ENCODE measurements around the gene TYMS. TPM values are rescaled to one million over a fixed set of nuclear protein-coding genes. Genes with fewer than 3 reads are reported as not detected.

TYMS gene
- total and polyA plus RNA-seq, 10 of the 15 experiments (the other 5 are each of a cell fraction or from before 2014, with no cell fraction given), result 34.8 to 524 (median 219) TPM

DNA sequence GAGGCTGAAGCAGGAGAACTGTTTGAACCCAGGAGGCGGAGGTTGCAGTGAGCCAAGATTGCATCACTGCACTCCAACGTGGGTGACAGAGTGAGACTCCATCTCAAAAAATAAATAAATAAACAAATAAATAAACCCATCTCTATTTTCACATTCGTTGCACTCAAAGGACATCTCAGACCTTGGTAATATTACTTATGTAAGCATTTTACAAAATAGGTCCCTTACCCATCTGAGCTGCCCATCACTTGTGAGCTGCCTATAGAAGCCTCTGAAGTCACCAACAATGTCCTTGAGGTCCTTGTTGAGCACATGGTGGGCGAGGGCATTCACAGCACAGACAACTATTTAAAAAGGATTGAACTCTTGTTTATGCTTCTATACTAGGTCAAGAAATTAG lies 39.6 kb downstream of the TYMS start:
- no peaks in the 10 kb centered on the region for H3K27me3 ChIP-seq (replicated peaks in 1 of 2; ENCODE audit: control insufficient read depth in 2 of 2, insufficient read depth in 2 of 2, low read length in 1 of 2)
- no TSS peak for BruUV-seq (replicated peaks)

More for the DNA sequence above, 39.6 kb downstream of the TYMS start:
- Histone ChIP-seq H3K9me3 (replicated peaks; ENCODE audit: control insufficient read depth, insufficient read depth, low read length) (no peaks in the 10 kb centered on the region), H3K27ac (ENCODE audit: control insufficient read depth, insufficient read depth) (no peak overlapping the region), H3K4me3 (no peak overlapping the region), H2AFZ (ENCODE audit: control insufficient read depth, low read depth, low read length) (no peak overlapping the region), H3K36me3 (ENCODE audit: control insufficient read depth in 2 of 2, insufficient read depth in 2 of 2, low read length in 1 of 2) (no peaks in the 10 kb centered on the region; a peak in 1 of 4 replicates), H3K9ac (ENCODE audit: control insufficient read depth, insufficient read depth, low read length) (no peak overlapping the region), H3K79me2 (ENCODE audit: control insufficient read depth, insufficient read depth, low read length) (no peaks in the 10 kb centered on the region; the same call in 1 of the 2 replicates), H3K4me1 (ENCODE audit: control insufficient read depth, insufficient read depth, low read length) (no peaks in the 10 kb centered on the region), H4K20me1 (ENCODE audit: control insufficient read depth, insufficient read depth) (no peaks in the 10 kb centered on the region), H3K4me2 (ENCODE audit: control insufficient read depth, insufficient read depth) (no peak overlapping the region)
- ChIA-PET RAD21 (ENCODE audit: unreplicated experiment) (interaction anchor here (0.9 kb wide), 1 partner anchor 142 kb away, joined by 3 read pairs; no protein-coding TSS in a partner anchor), CTCF (interaction anchor here (1.4 kb wide), 1 partner anchor 73 kb away, joined by 4 read pairs; no protein-coding TSS in a partner anchor), SMC1A (ENCODE audit: uncharacterized antibody, unreplicated experiment) (no interaction called here), POLR2A (no interaction called here)
- ATAC-seq (no peak), DNase-seq (ENCODE audit: low read depth, low spot score) (no peak), FAIRE-seq (no peak)
- 96% methylated on average over 4 of the region's 4 CpGs for WGBS (ENCODE audit: insufficient coverage, insufficient replicate concordance, low lambda C conversion rate, missing lambda C conversion rate)
- intact Hi-C loops (cut with micrococcal nuclease; ENCODE audit: unreplicated experiment), result no loop called here
- in situ Hi-C loops (cut with MboI), result no loop called here
- TF ChIP-seq, protein P1, sequence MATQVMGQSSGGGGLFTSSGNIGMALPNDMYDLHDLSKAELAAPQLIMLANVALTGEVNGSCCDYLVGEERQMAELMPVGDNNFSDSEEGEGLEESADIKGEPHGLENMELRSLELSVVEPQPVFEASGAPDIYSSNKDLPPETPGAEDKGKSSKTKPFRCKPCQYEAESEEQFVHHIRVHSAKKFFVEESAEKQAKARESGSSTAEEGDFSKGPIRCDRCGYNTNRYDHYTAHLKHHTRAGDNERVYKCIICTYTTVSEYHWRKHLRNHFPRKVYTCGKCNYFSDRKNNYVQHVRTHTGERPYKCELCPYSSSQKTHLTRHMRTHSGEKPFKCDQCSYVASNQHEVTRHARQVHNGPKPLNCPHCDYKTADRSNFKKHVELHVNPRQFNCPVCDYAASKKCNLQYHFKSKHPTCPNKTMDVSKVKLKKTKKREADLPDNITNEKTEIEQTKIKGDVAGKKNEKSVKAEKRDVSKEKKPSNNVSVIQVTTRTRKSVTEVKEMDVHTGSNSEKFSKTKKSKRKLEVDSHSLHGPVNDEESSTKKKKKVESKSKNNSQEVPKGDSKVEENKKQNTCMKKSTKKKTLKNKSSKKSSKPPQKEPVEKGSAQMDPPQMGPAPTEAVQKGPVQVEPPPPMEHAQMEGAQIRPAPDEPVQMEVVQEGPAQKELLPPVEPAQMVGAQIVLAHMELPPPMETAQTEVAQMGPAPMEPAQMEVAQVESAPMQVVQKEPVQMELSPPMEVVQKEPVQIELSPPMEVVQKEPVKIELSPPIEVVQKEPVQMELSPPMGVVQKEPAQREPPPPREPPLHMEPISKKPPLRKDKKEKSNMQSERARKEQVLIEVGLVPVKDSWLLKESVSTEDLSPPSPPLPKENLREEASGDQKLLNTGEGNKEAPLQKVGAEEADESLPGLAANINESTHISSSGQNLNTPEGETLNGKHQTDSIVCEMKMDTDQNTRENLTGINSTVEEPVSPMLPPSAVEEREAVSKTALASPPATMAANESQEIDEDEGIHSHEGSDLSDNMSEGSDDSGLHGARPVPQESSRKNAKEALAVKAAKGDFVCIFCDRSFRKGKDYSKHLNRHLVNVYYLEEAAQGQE (IDR thresholded peaks at IDR 0.05; ENCODE audit: low read depth, low read length), result no peak
- no peak for TF ChIP-seq RFX5 (IDR thresholded peaks at IDR 0.05; ENCODE audit: low read depth, low read length)

Measured in GM12878 (cell line).